ENCODE measurements around the gene SMC6. TPM values are rescaled to one million over a fixed set of nuclear protein-coding genes. Genes with fewer than 3 reads are reported as not detected.

The SMC6 gene
- total RNA-seq, 4 donors from 2014 or later = 7.5 to 11.0 (median 9.6) TPM

DNA sequence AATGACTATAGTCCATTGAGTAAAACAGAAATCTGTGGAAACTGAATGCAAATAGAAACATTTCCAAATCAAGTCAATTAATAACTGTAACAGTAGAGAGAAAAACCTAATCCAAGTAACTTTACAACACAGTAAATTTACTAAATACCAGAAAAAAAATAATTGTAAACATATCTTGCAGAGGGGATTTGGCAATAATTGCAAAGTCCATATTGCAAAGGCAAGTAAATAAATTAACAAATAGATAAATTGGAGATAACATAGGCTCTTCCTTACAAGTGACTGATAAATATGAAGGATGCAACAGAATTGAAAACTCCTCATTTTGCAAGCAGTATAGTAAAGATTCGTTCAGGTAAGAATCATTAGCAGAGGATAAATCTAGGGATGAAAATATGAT is 65.0 kb downstream of the SMC6 start:
- Histone ChIP-seq H3K4me1 (no peaks in the 10 kb centered on the region), H3K36me3 (peaks cover 3 to 49% of the 10 kb centered on the region in 2 donors), H3K9me3 (no peaks in the 10 kb centered on the region), H3K27ac (no peak overlapping the region), H3K27me3 (no peaks in the 10 kb centered on the region), H3K4me3 (no peak overlapping the region)
- intact Hi-C loops (cut with DNase I; ENCODE audit: low total_unique reads) (no loop called here), in situ Hi-C loops (cut with MboI; ENCODE audit: low sequenced_read_pairs in 4 of 4) (no loop called here)
- TF ChIP-seq POLR2A (IDR thresholded peaks at IDR 0.05) (no peak), CTCF (IDR thresholded peaks at IDR 0.05 in 4 of 5, conservative IDR thresholded peaks at IDR 0.05 in 1 of 5) (no peak)
- ATAC-seq = no peak
- DNase-seq = no peak

GRCh38 chr2:17683981-17684380 is 69.6 kb downstream of the SMC6 start:
- Histone ChIP-seq H3K27ac (no peak overlapping the region), H3K36me3 (peaks cover 0 to 45% of the 10 kb centered on the region in 2 donors), H3K4me1 (no peaks in the 10 kb centered on the region), H3K27me3 (no peaks in the 10 kb centered on the region), H3K4me3 (no peak overlapping the region), H3K9me3 (no peaks in the 10 kb centered on the region)
- in situ Hi-C loops (cut with MboI; ENCODE audit: low sequenced_read_pairs in 4 of 4) = no loop called here
- no peak for ATAC-seq
- intact Hi-C loops (cut with DNase I; ENCODE audit: low total_unique reads) = no loop called here
- TF ChIP-seq POLR2A (IDR thresholded peaks at IDR 0.05) (no peak), CTCF (IDR thresholded peaks at IDR 0.05 in 4 of 5, conservative IDR thresholded peaks at IDR 0.05 in 1 of 5) (no peak)
- no peak for DNase-seq

GRCh38 chr2:17682098-17682857 is 71.3 kb downstream of the SMC6 start:
- Histone ChIP-seq H3K4me3 (no peak overlapping the region), H3K27ac (no peak overlapping the region), H3K4me1 (no peaks in the 10 kb centered on the region), H3K36me3 (peaks cover 0 to 53% of the 10 kb centered on the region in 2 donors), H3K27me3 (no peaks in the 10 kb centered on the region), H3K9me3 (no peaks in the 10 kb centered on the region)
- in situ Hi-C loops (cut with MboI; ENCODE audit: low sequenced_read_pairs in 4 of 4) = no loop called here
- no peak for ATAC-seq
- TF ChIP-seq CTCF (IDR thresholded peaks at IDR 0.05 in 4 of 5, conservative IDR thresholded peaks at IDR 0.05 in 1 of 5) (no peak), POLR2A (IDR thresholded peaks at IDR 0.05) (no peak)
- DNase-seq = no peak
- intact Hi-C loops (cut with DNase I; ENCODE audit: low total_unique reads) = no loop called here

DNA sequence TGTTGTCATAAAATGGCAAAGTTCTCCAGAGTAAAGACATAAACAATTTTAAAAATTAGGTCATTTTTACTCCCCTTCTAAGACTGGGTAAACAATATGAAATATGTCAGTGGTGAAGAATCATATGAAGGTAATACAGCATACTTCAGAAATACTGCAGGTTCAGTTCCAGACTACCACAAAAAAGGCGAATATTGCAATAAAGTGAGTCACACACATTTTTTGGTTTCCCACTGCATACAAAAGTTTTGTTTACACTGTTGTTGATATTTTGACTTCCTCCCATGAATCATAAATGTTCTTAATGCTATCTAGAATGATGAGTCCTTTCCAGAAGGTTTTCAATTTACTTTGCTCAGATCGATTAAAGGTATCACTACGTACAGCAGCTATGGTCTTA is 73.5 kb downstream of the SMC6 start:
- intact Hi-C loops (cut with DNase I; ENCODE audit: low total_unique reads) = no loop called here
- peaks cover 0 to 55% of the 10 kb centered on the region in 2 donors for H3K36me3 ChIP-seq

More for the DNA sequence above, 73.5 kb downstream of the SMC6 start:
- no peak for DNase-seq
- in situ Hi-C loops (cut with MboI; ENCODE audit: low sequenced_read_pairs in 4 of 4) = no loop called here
- Histone ChIP-seq H3K4me3 (no peak overlapping the region), H3K27ac (no peak overlapping the region), H3K4me1 (no peaks in the 10 kb centered on the region), H3K9me3 (no peaks in the 10 kb centered on the region), H3K27me3 (no peaks in the 10 kb centered on the region)
- ATAC-seq = no peak
- no peak for TF ChIP-seq POLR2A (IDR thresholded peaks at IDR 0.05)
- TF ChIP-seq CTCF (IDR thresholded peaks at IDR 0.05 in 4 of 5, conservative IDR thresholded peaks at IDR 0.05 in 1 of 5) = no peak
